Endothelial cell (in vitro differentiated cells): Measurements from ENCODE around the gene ITPKC. TPM values are rescaled to one million over a fixed set of nuclear protein-coding genes. Genes with fewer than 3 reads are reported as not detected.
"Not testable (repeated sequence)": the region's sequence is repeated elsewhere in the genome, so short reads cannot be mapped to it uniquely, and the experiment has no call there.

Source experiments
- DNase-seq: peaks from one replicate; pipeline ENCODE4 v3.0.0; 2021; ENCODE audit warnings: low spot score
- H3K27ac Mint-ChIP-seq: one replicate; pipeline ENCODE4 v1.8.0; 2021; ENCODE audit warnings: mixed read lengths, inconsistent platforms; ENCODE audit not compliant: unreplicated experiment
- H3K27me3 Mint-ChIP-seq: one replicate; pipeline ENCODE4 v1.8.0; 2021; ENCODE audit warnings: mild to moderate bottlenecking, moderate library complexity, mixed read lengths, inconsistent platforms; ENCODE audit not compliant: unreplicated experiment
- H3K36me3 Mint-ChIP-seq: one replicate; pipeline ENCODE4 v1.8.0; 2021; ENCODE audit warnings: mild to moderate bottlenecking, low read depth, mixed read lengths, inconsistent platforms; ENCODE audit not compliant: unreplicated experiment
- H3K4me1 Mint-ChIP-seq: one replicate; pipeline ENCODE4 v1.8.0; 2021; ENCODE audit warnings: mild to moderate bottlenecking, mixed read lengths, inconsistent platforms; ENCODE audit not compliant: unreplicated experiment
- H3K4me3 Mint-ChIP-seq: one replicate; pipeline ENCODE4 v1.8.0; 2021; ENCODE audit warnings: mild to moderate bottlenecking, mixed read lengths, inconsistent platforms; ENCODE audit not compliant: unreplicated experiment
- H3K9me3 Mint-ChIP-seq: one replicate; pipeline ENCODE4 v1.8.0; 2021; ENCODE audit warnings: mixed read lengths, inconsistent platforms; ENCODE audit not compliant: unreplicated experiment
- total RNA-seq: library from RNA; stranded (reverse); fragmentation: NEBNext Ultra II Directional; extraction: Animal tissue kit (Norgen Biotek cat#: 25700); gene quantifications from one replicate; pipeline ENCODE4 v1.2.1, GENCODE V29; 2021; ENCODE audit not compliant: unreplicated experiment
- TF ChIP-seq, protein P1 (sequence below): fragments of 200-600 bp; sonication (generic); IDR thresholded peaks from one replicate; pipeline ENCODE4 v1.5.0; 2021; ENCODE audit warnings: antibody characterized with exemption; ENCODE audit not compliant: unreplicated experiment

ITPKC gene
- total RNA-seq, 1 donor from 2014 or later: 12.1 TPM

DNA sequence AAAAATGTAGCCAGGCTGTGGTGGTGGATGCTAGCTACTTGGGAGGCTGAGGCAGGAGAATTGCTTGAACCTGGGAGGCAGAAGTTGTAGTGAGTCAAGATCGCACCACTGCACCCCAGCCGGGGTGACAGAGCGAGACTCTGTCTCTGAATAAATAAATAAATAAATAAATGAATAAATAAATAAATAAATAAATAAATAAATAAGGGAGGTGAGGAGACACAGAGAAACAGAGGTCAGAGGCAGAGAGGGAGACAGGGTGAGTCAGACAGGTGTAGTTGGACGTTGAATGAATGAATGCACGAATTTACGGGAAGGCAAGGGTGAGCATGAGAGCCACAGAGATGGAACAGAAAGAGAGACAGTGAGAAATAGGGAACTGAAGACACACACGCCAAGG lies 64.2 kb downstream of the ITPKC start:
- Mint-ChIP-seq H3K9me3 (no peaks in the 10 kb centered on the region), H3K27me3 (peaks cover 13% of the 10 kb centered on the region), H3K4me3 (peak overlapping the region; percentile 12), H3K27ac (no peak overlapping the region), H3K36me3 (peaks cover 6% of the 10 kb centered on the region), H3K4me1 (peaks cover 19% of the 10 kb centered on the region)
- DNase-seq: no peak
- TF ChIP-seq, protein P1, sequence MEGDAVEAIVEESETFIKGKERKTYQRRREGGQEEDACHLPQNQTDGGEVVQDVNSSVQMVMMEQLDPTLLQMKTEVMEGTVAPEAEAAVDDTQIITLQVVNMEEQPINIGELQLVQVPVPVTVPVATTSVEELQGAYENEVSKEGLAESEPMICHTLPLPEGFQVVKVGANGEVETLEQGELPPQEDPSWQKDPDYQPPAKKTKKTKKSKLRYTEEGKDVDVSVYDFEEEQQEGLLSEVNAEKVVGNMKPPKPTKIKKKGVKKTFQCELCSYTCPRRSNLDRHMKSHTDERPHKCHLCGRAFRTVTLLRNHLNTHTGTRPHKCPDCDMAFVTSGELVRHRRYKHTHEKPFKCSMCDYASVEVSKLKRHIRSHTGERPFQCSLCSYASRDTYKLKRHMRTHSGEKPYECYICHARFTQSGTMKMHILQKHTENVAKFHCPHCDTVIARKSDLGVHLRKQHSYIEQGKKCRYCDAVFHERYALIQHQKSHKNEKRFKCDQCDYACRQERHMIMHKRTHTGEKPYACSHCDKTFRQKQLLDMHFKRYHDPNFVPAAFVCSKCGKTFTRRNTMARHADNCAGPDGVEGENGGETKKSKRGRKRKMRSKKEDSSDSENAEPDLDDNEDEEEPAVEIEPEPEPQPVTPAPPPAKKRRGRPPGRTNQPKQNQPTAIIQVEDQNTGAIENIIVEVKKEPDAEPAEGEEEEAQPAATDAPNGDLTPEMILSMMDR: no peak

DNA sequence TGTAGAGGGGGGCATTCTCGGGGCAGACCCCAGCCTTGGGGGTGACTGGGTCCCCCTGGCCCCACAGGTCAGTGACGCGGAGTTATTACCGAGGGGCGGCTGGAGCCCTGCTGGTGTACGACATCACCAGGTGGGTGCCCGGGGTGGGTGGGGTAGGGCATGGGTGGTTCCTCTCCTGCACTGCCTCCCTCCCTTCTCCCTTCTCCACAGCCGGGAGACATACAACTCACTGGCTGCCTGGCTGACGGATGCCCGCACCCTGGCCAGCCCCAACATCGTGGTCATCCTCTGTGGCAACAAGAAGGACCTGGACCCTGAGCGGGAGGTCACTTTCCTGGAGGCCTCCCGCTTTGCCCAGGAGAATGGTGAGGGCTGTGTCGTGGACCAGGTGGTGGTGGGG lies 66.8 kb downstream of the ITPKC start:
- Mint-ChIP-seq H3K27me3 (peaks cover 18% of the 10 kb centered on the region), H3K4me1 (peaks cover 11% of the 10 kb centered on the region), H3K27ac (no peak overlapping the region), H3K4me3 (no peak overlapping the region), H3K9me3 (no peaks in the 10 kb centered on the region), H3K36me3 (peaks cover 6% of the 10 kb centered on the region)
- no peak for DNase-seq
- TF ChIP-seq, protein P1: no peak

DNA sequence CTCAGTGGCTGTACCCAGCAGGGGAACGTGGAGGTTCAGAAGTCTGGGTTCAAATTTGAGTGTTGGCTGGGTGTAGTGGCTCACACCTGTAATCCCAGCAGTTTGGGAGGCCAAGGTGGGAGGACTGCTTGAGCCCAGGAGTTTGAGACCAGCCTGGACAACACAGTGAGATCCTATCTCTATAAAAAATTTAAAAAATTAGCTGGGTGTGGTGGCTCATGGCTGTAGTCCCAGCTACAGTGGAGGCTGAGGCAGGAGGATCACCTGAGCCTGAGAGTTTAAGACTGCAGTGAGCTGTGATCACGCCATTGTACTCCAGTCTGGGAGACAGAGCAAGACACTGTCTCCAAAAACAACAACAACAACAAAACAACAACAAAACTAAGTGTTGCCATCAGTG lies 67.2 kb downstream of the ITPKC start:
- H3K27me3 Mint-ChIP-seq: peaks cover 16% of the 10 kb centered on the region
- not testable (repeated sequence) for H3K27ac Mint-ChIP-seq, H3K4me1 Mint-ChIP-seq, H3K9me3 Mint-ChIP-seq, H3K36me3 Mint-ChIP-seq, H3K4me3 Mint-ChIP-seq, DNase-seq

DNA sequence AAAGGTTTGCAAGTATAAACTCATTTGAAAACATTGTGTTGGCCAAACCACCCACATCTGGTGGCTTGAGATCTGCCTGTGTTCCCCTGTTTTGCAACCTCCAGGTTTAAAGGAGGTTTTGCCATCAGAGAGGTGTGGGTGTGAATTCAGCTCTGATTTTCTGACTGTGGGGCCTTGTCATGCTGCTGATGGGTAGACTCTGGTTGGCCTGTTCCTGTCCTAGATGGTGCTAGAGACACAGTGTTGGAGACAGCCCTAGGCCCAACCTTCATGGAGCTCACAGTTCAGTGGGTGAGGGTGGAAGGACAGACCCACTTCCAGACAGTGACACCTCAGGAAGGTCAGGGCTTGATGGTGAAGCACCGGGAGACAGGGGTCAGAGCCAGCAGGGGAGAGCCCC lies 68.6 kb downstream of the ITPKC start:
- peak overlapping the region; percentile 57 for H3K27ac Mint-ChIP-seq
- peaks cover 6% of the 10 kb centered on the region for H3K4me1 Mint-ChIP-seq
- no peak overlapping the region for H3K4me3 Mint-ChIP-seq
- peaks cover 10% of the 10 kb centered on the region for H3K36me3 Mint-ChIP-seq
- TF ChIP-seq, protein P1: no peak
- no peaks in the 10 kb centered on the region for H3K9me3 Mint-ChIP-seq
- peaks cover 22% of the 10 kb centered on the region for H3K27me3 Mint-ChIP-seq
- DNase-seq: no peak

DNA sequence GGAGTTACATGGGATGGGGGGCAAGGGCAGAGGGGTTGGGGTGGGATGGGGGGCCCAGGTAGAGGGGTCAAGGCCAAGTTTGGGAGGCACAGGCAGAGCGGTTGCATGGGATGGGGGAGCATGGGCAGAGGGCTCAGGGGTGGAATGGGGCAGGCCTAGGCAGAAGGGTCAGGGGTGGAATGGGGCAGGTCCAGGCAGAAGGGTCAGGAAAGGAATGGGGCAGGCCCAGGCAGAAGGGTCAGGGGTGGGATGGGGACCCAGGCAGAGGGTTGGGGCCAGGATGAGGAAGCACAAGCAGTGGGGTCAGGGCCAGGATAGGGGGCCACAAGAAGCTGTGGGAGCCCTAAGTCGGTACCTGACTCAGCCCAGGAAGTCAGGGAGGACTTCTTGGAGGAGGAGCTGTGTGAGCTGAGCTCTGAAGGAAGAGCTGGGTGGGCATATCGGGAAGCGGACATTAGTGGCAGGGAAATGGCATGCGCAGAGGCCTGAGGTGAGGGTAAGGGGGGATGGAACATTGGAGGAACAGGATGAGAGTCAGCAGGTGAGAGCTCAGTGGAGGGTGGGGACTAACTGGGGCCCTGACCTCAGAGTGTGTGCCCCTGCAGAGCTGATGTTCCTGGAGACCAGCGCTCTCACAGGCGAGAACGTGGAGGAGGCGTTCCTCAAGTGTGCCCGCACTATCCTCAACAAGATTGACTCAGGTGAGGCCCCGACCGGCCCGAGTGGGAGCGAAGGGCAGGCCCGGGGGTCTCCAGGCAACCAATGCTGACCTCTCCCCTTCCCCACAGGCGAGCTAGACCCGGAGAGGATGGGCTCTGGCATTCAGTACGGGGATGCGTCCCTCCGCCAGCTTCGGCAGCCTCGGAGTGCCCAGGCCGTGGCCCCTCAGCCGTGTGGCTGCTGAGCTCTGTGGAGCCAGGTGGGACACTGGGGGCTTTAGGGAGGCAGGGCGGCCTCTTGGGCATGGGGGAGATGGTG lies 69.4 kb downstream of the ITPKC start:
- DNase-seq: no peak
- TF ChIP-seq, protein P1: no peak

More for the DNA sequence above, 69.4 kb downstream of the ITPKC start:
- no peak overlapping the region for H3K4me3 Mint-ChIP-seq
- no peaks in the 10 kb centered on the region for H3K9me3 Mint-ChIP-seq
- peaks cover 6% of the 10 kb centered on the region for H3K4me1 Mint-ChIP-seq
- H3K36me3 Mint-ChIP-seq: peaks cover 12% of the 10 kb centered on the region
- peaks cover 21% of the 10 kb centered on the region for H3K27me3 Mint-ChIP-seq
- H3K27ac Mint-ChIP-seq: no peak overlapping the region

Other genes with a start within 250 kb of the ITPKC start
- gene SHKBP1, start 140.2 kb upstream of the ITPKC start, total RNA-seq: 84.6 TPM
- 175 TPM for gene LTBP4, start 115.7 kb upstream of the ITPKC start, total RNA-seq
- 10.0 TPM for gene NUMBL, start 26.5 kb upstream of the ITPKC start, total RNA-seq
- gene COQ8B, start 226 bp upstream of the ITPKC start, total RNA-seq: 26.4 TPM
- 24.6 TPM for gene ACTMAP, start 33.4 kb downstream of the ITPKC start, total RNA-seq
- 101 TPM for gene SNRPA, start 34.1 kb downstream of the ITPKC start, total RNA-seq
- gene MIA, start 58.4 kb downstream of the ITPKC start, total RNA-seq: not detected
- gene RAB4B, start 61.1 kb downstream of the ITPKC start, total RNA-seq: 29.2 TPM
- gene EGLN2, start 82.1 kb downstream of the ITPKC start, total RNA-seq: 146 TPM
- gene CYP2A6, start 133.3 kb downstream of the ITPKC start, total RNA-seq: not detected
- gene CYP2A7, start 165.1 kb downstream of the ITPKC start, total RNA-seq: not detected